HG03064 (cell line): Measurements from ENCODE around the gene ATP7B.
"Not testable (repeated sequence)": the region's sequence is repeated elsewhere in the genome, so short reads cannot be mapped to it uniquely, and the experiment has no call there.

Experiments
- ATAC-seq: cut with Tn5 transposase; IDR thresholded peaks from one replicate; pipeline ENCODE4 v1.9.1; 2021; ENCODE audit warnings: low read depth; ENCODE audit not compliant: unreplicated experiment

ATP7B gene

DNA sequence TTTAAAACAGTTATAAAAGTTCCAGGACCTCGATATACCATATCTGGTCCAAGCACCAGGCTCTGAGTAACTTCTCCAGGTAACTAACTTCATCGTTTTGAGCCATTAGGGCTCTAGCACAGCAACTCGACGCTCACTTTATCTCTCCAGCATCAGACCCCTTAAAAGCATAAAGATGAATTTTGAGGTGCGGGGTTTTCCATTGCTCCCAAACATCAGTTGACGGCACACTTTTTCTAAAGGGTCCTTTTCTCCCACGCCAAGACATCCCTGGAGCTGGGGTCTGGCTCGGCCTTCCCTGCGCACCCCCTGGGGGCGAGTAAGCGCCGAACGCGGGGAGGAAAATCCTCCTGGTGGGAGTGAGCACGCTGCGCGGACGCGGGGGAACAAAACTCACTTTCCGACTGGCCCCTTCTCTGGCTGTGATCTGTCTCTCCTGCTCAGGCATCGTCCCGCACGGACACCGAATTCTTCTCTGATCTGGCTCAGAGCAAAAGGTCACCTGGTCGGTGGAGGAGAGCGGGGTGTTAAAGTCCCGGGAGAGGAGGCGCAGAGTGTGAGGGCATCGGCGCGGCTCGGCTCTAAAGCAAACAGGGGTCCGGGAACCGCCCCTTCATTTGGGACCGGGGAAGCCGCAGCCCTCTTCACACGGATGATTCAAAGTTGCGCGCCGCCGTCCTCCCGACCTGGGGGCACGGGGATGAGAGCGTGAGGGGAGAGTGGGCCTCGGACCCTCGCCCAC, at the start of gene ATP7B:
Gene ATP7B (minus strand): TSS at position 561 of the 742 bp plus-strand sequence. CDS start 113 bp downstream, at position 448.
- ATAC-seq = peak; percentile 7

DNA sequence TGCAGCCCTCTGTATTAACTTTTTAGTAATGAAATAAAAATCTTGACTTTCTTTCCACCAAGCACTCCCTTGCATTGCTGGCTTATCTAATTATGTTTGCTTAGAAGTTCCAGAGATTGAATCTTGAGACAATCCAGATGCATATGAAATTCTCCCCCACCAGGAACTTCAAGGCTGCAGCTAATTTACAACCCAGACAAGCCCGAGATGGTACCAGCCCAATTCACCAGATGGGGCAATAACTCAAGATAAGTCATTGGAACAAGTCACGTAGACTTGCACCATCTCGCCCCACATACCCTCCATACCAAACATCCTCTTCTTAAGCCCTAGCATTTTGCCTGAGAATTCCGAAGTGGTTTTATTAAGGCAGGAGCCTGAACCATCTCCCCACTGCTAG, 42.2 kb upstream of the ATP7B start:
- no peak for ATAC-seq

- no peak for ATAC-seq
Measured at GRCh38 chr13:52051400-52051799, 40.1 kb upstream of the ATP7B start.

DNA sequence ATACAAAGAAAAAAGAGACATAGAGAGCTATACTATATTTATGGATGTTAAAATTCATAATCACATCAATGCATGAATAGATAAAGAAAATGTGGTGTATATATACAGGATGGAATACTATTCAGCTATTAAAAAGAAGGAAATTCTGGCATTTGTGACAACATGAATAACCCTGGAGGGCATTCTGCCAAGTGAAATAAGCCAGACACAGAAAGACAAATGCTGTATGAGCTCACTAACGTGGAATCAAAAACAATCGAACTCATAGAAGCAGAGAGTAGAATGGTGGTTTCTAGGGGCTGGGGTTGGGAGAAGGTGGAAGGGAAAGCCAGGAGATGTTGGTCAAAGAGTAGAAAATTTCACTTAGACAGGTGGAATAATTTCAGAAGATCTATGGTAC, 37.3 kb upstream of the ATP7B start:
- ATAC-seq = no peak

GRCh38 chr13:52047463-52047862, 36.2 kb upstream of the ATP7B start:
- no peak for ATAC-seq

DNA sequence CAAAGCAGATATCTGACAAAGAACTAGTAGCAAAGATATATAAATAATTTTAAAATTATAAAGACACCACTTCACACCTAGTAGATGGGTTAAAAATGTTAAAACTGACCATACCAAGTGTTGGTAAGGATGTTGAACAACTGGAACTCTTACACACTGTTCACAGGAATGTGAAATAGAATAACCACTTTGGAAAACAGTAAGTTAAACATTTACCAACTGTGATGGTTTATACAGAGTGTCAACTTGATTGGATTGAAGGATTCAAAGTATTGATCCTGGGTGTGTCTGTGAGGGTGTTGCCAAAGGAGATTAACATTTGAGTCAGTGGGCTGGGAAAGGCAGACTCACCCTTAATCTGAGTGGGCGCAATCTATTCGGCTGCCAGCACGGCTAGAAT, 32.4 kb upstream of the ATP7B start:
- ATAC-seq = no peak

DNA sequence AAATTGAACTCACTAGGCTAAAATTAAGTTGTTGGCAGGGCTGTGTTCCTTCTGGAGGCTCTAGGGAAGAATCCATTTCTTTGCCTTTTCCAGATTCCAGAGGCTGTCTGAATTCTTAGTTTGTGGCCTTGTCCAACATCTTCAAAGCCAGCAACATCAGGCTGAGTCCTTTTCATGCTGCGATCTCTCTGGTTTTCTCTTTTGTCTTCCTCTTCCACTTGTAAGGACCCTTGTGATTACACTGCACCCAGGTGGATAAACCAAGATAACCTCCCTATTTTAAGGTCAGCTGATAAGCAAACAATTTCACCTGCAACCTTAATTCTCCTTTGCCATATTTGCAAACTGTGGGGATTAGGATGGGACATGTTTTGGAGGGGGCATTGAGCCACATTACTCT, 24.8 kb upstream of the ATP7B start:
- no peak for ATAC-seq

- no peak for ATAC-seq
Measured at GRCh38 chr13:52034616-52035226, 23.5 kb upstream of the ATP7B start.

DNA sequence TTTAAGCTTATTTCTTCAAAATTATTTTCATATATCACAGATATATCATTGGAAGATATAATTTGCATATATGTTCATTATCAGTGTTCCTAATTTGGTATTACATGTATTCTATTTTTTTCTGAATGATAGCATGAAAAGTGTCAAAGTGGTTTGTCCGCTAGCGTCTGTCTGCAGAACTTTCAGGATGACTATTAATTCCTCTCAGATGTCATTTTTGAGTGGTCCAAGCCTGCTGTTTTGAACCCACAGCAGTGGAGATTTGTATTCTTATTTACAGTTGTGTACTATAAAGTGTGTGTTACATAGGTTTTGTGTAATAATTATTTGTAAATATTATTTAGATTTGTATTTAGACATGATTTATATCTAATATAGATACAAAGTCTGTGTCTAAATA, 21.8 kb upstream of the ATP7B start:
- ATAC-seq = no peak

DNA sequence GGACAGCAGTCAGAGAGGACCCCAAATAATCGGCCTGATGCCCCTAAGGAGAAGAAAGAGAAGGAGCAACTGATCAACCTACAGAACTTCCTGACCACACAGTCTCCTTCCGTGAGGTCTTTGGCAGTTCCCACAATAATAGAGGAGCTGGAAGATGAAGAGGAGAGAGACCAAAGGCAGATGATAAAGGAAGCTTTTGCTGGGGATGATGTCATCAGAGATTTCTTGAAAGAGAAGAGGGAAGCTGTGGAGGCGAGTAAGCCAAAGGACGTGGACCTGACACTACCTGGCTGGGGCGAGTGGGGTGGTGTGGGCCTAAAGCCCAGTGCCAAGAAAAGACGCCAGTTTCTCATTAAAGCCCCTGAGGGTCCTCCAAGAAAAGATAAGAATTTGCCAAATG, 19.2 kb upstream of the ATP7B start:
- ATAC-seq = not testable (repeated sequence)

GRCh38 chr13:52029569-52029968, 18.3 kb upstream of the ATP7B start:
- no peak for ATAC-seq

GRCh38 chr13:52027832-52028231, 16.6 kb upstream of the ATP7B start:
- ATAC-seq = no peak

DNA sequence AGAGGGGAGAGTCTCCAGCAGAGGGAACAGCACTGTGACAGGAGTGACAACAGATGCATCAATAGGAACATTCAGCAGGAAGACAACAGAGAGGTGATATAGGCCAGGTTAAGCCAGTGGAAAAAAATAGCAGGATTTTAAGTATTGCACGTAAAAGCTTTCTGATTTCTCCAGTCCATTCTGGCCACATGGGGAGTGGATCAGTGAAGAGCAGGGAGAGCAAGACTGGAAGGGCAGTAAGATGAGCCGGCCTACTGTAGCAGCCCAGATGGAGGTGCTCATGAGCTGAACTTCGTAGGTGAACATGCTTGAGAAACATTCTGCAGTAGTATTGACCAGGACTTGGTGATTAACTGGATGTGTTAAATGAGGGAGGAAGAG, 15.0 kb upstream of the ATP7B start:
- no peak for ATAC-seq

GRCh38 chr13:52025475-52026245, 14.4 kb upstream of the ATP7B start:
- ATAC-seq = no peak

GRCh38 chr13:52024481-52024880, 13.2 kb upstream of the ATP7B start, which contains the start of gene UTP14C:
UTP14C (plus strand) TSS chr13:52024691; CDS start chr13:52028805, 4,114 bp downstream.
- ATAC-seq = no peak

DNA sequence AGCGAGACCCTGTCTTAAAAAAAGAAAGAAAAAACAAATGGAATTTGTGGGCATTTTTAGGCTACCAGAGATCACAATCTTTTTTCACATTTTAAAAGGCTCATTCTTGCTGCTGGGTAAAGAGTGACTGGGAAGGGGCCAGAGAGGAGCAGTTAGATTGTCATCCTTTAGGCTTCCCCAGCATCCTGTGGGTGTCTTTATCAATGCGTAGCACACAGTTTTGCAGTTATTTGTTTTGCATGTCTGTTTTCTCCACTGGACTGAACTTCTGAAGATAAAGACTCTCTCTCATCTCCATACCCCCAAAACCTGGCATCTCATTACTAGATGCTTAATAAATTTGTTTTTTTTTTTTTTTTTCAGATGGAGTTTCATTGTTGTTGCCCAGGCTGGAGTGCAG, 11.1 kb upstream of the ATP7B start:
- ATAC-seq = no peak

DNA sequence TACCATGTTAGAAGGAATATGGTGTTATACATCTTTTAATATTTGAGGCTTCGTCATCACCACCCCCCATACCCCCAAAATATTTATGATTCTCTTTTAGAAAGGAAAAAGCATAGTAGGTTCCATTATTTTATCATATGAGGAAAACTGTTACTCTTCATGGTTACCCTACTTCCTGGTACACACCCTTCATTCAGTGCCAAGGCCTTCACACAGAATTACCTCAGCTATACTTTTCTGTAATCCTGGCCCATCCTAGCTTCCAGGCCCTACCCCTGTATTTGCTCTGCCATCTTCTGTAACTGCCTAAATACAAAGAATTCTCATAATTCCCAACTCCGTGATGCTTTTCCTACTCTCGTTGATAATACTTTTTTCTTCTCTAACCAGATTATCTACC, 8.9 kb upstream of the ATP7B start:
- ATAC-seq = no peak

GRCh38 chr13:52016296-52016695, 5.0 kb upstream of the ATP7B start:
- no peak for ATAC-seq

- ATAC-seq = no peak
Measured at GRCh38 chr13:52012512-52012836, 1.2 kb upstream of the ATP7B start.

DNA sequence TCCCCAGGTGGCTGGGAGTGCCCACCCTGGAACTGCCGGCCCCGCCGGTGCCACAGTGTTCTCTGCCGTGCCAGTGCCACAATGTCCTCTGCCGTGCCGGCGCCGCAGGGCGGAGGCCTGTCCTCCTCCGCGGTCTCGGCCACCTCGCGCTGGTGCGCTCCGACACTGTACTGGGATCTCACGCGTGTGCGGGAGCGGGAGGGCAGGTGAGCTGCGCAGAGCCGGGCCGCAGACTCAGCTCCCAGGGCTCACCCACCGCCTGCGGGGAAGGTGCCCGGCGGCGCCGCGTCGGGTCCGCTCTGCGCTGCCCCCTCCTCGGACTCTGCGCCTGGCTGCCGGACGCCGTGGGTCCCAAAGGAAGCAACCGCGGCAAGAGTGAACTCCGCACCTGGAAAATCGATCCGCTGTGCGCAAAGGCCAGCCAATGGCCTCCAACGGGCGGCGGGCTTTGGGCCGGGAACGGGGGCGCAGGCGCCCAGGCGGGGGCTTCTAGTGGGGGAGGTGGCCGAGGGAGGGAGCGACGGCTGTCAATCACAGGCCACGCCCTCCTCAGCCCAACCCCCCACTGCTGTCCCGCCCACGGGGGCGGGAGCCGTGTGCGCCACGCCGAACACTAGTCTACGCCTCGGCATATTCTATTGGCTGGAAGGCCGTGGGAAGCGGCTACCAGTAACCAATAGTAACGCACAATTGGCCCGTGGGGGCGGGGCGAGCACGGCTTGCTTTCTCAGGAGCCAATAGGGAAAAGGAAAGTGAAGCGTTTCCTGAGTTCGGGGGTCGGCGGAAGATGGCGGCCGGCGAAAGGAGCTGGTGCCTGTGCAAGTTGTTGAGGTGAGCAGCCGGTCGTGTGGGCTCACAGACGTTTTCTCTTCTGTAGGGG, 622 bp upstream of the ATP7B start, which contains the start of gene ALG11:
Gene ALG11 (plus strand): TSS at position 767 of the 880 bp plus-strand sequence. CDS start 21 bp downstream, at position 788.
- peak; percentile 99 for ATAC-seq

GRCh38 chr13:52009946-52010345, 1.3 kb downstream of the ATP7B start:
- no peak for ATAC-seq
